ENCODE measurements around the gene MCU. TPM values are rescaled to one million over a fixed set of nuclear protein-coding genes. Genes with fewer than 3 reads are reported as not detected.

MCU gene
- total and polyA plus RNA-seq, 2 donors (not counting 1 experiment from before 2014, with no cell fraction given), result 11.7 to 21.1 TPM

DNA sequence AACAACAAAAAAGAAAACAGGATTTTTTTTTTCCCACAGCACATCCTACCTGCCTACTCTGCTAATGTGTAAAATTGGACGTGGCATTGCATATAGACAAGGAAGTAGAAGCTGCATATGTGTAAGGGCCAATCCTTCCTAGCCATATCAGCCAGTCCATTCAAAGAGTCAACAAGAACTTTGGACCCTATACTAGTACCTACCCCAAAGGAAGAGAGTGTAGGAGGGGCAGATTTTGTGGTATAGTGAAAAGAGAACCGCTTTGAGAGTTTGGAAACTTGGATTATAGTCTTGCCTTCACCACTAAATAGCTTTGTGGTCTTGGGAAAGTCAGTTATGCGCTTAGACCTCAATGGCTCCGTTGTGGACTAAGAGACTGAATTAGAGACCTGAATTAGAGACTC lies 12.1 kb upstream of the MCU start:
- no peak overlapping the region for H3K27ac ChIP-seq (ENCODE audit: low read length in 2 of 2)
- no peak overlapping the region for H3K4me3 Mint-ChIP-seq
- no peaks in the 10 kb centered on the region for H3K27me3 ChIP-seq (replicated peaks in 1 of 4; ENCODE audit: control extremely low read depth in 1 of 4, control insufficient read depth in 3 of 4, insufficient read depth in 4 of 4, low read length in 3 of 4)
- CTCF ChIA-PET, result no interaction called here
- TF ChIP-seq CTCF (IDR thresholded peaks at IDR 0.05), result no peak
- no peak for TF ChIP-seq EZH2 (IDR thresholded peaks at IDR 0.05; ENCODE audit: borderline replicate concordance, insufficient read depth, low read depth, low read length, poor library complexity, severe bottlenecking)
- H3K4me1 Mint-ChIP-seq, result peaks cover 4% of the 10 kb centered on the region
- no peak overlapping the region for H3K9ac ChIP-seq (ENCODE audit: low read length)
- no peaks in the 10 kb centered on the region for H3K79me2 ChIP-seq (ENCODE audit: control insufficient read depth, insufficient read depth, low read length)
- POLR2A ChIA-PET, result no interaction called here
- DNase-seq (no peak), ATAC-seq (ENCODE audit: low read depth) (no peak)
- no peaks in the 10 kb centered on the region for H3K9me3 ChIP-seq (ENCODE audit: control extremely low read depth in 1 of 3, control insufficient read depth in 2 of 3, insufficient read depth in 1 of 3, low read length in 2 of 3)
- no peaks in the 10 kb centered on the region for H4K20me1 ChIP-seq (ENCODE audit: control insufficient read depth, insufficient read depth, low read length, poor library complexity, severe bottlenecking)
- intact Hi-C loops (cut with micrococcal nuclease), result no loop called here
- WGBS (ENCODE audit: insufficient coverage), result 60% methylated on average over 1 of the region's 4 CpGs
- no peak overlapping the region for H3K4me3 ChIP-seq (ENCODE audit: control extremely low read depth in 1 of 5, extremely low read depth in 1 of 5, insufficient read depth in 1 of 5, low read depth in 2 of 5, low read length in 4 of 5)
- no peaks in the 10 kb centered on the region for H3K4me1 ChIP-seq (ENCODE audit: control insufficient read depth in 2 of 2, insufficient read depth in 2 of 2, low read length in 2 of 2)
- no peak overlapping the region for H3K4me2 ChIP-seq (replicated peaks; ENCODE audit: low read depth, low read length, poor library complexity, severe bottlenecking)
- H2AFZ ChIP-seq (ENCODE audit: insufficient read depth, low read depth, low read length, poor library complexity, severe bottlenecking), result no peak overlapping the region
- no peaks in the 10 kb centered on the region for H3K36me3 ChIP-seq (replicated peaks in 1 of 2; ENCODE audit: control extremely low read depth in 1 of 2, control insufficient read depth in 1 of 2, extremely low read depth in 1 of 2, insufficient read depth in 2 of 2, low read length in 1 of 2)
- H3K27ac Mint-ChIP-seq, result no peak overlapping the region
- peaks cover 5% of the 10 kb centered on the region for H3K27me3 Mint-ChIP-seq
- no peaks in the 10 kb centered on the region for H3K9me3 Mint-ChIP-seq (ENCODE audit: insufficient read depth)

GRCh38 chr10:72682638-72683037 lies 9.3 kb upstream of the MCU start:
- H4K20me1 ChIP-seq (ENCODE audit: control insufficient read depth, insufficient read depth, low read length, poor library complexity, severe bottlenecking), result no peaks in the 10 kb centered on the region
- H2AFZ ChIP-seq (ENCODE audit: insufficient read depth, low read depth, low read length, poor library complexity, severe bottlenecking), result no peak overlapping the region
- no peak overlapping the region for H3K27ac Mint-ChIP-seq
- intact Hi-C loops (cut with micrococcal nuclease), result no loop called here
- no peaks in the 10 kb centered on the region for H3K27me3 Mint-ChIP-seq
- ChIA-PET CTCF (interaction anchor here (0.7 kb wide), 1 partner anchor 25 kb away, joined by 4 read pairs; no protein-coding TSS in a partner anchor), POLR2A (no interaction called here)
- no peak overlapping the region for H3K4me2 ChIP-seq (replicated peaks; ENCODE audit: low read depth, low read length, poor library complexity, severe bottlenecking)
- no peaks in the 10 kb centered on the region for H3K79me2 ChIP-seq (ENCODE audit: control insufficient read depth, insufficient read depth, low read length)
- H3K4me1 ChIP-seq (ENCODE audit: control insufficient read depth in 2 of 2, insufficient read depth in 2 of 2, low read length in 2 of 2), result no peaks in the 10 kb centered on the region
- no peak overlapping the region for H3K9ac ChIP-seq (ENCODE audit: low read length)
- H3K36me3 ChIP-seq (replicated peaks in 1 of 2; ENCODE audit: control extremely low read depth in 1 of 2, control insufficient read depth in 1 of 2, extremely low read depth in 1 of 2, insufficient read depth in 2 of 2, low read length in 1 of 2), result no peaks in the 10 kb centered on the region
- H3K27me3 ChIP-seq (replicated peaks in 1 of 4; ENCODE audit: control extremely low read depth in 1 of 4, control insufficient read depth in 3 of 4, insufficient read depth in 4 of 4, low read length in 3 of 4), result no peaks in the 10 kb centered on the region
- H3K27ac ChIP-seq (ENCODE audit: low read length in 2 of 2), result no peak overlapping the region
- no peaks in the 10 kb centered on the region for H3K9me3 Mint-ChIP-seq (ENCODE audit: insufficient read depth)
- no peak overlapping the region for H3K4me3 ChIP-seq (ENCODE audit: control extremely low read depth in 1 of 5, extremely low read depth in 1 of 5, insufficient read depth in 1 of 5, low read depth in 2 of 5, low read length in 4 of 5)
- DNase-seq, result no peak
- TF ChIP-seq CTCF (IDR thresholded peaks at IDR 0.05) (no peak), EZH2 (IDR thresholded peaks at IDR 0.05; ENCODE audit: borderline replicate concordance, insufficient read depth, low read depth, low read length, poor library complexity, severe bottlenecking) (no peak)
- ATAC-seq (ENCODE audit: low read depth), result no peak
- H3K4me1 Mint-ChIP-seq, result peaks cover 4% of the 10 kb centered on the region
- no peaks in the 10 kb centered on the region for H3K9me3 ChIP-seq (ENCODE audit: control extremely low read depth in 1 of 3, control insufficient read depth in 2 of 3, insufficient read depth in 1 of 3, low read length in 2 of 3)
- WGBS (ENCODE audit: insufficient coverage), result 89% methylated on average over 6 of the region's 6 CpGs
- no peak overlapping the region for H3K4me3 Mint-ChIP-seq

Measured in B cell (primary cell).